ENCODE results near the gene PTGS1. TPM values are rescaled to one million over a fixed set of nuclear protein-coding genes. Genes with fewer than 3 reads are reported as not detected.
"Not testable (repeated sequence)": the region's sequence is repeated elsewhere in the genome, so short reads cannot be mapped to it uniquely, and the experiment has no call there.

PTGS1 gene
- total RNA-seq (10 to 100 TPM; 10.4 to 20.3 TPM), polyA plus RNA-seq (1 to 10 TPM; 3.1 to 5.9 TPM)
- long read RNA-seq, donor 1, full-length matches to known transcripts = 23 of 44 reads
- long read RNA-seq, donor 1, partial matches to known transcripts = 15 of 44 reads
- long read RNA-seq, donor 1, other reads (novel, unspliced or antisense) = 6 of 44 reads
- long read RNA-seq, donor 2, full-length matches to known transcripts = 5 of 17 reads
- long read RNA-seq, donor 2, partial matches to known transcripts = 8 of 17 reads
- long read RNA-seq, donor 2, other reads (novel, unspliced or antisense) = 4 of 17 reads

GRCh38 chr9:122370869-122371755 is at the start of gene PTGS1:
Gene PTGS1 (plus strand): TSS chr9:122371024. CDS start chr9:122371085, 61 bp downstream.
- Histone ChIP-seq H3K4me3 (ENCODE audit: low read length in 2 of 2) (no peak within 1 kb of the TSS), H3K9me3 (ENCODE audit: control insufficient read depth, low read length) (no peaks in the 10 kb centered on the region), H3K27ac (ENCODE audit: low read depth in 1 of 2, low read length in 2 of 2) (no peak within 1 kb of the TSS), H3K36me3 (ENCODE audit: control insufficient read depth in 1 of 2, insufficient read depth in 2 of 2, low read length in 1 of 2) (no peaks in the 10 kb centered on the region), H3K27me3 (ENCODE audit: control insufficient read depth in 1 of 2, insufficient read depth in 2 of 2, low read length in 1 of 2) (no peaks in the 10 kb centered on the region), H3K4me1 (ENCODE audit: control insufficient read depth in 1 of 2, insufficient read depth in 2 of 2, low read length in 2 of 2) (no peaks in the 10 kb centered on the region)
- DNase-seq (peak; percentile 75 to 84), ATAC-seq (ENCODE audit: low FRiP score) (peak; percentile 44)
- WGBS, 2 donors = 10 to 13% methylated on average over 33 to 39 of the region's 39 CpGs
- intact Hi-C loops (cut with DNase I) = no loop called here

DNA sequence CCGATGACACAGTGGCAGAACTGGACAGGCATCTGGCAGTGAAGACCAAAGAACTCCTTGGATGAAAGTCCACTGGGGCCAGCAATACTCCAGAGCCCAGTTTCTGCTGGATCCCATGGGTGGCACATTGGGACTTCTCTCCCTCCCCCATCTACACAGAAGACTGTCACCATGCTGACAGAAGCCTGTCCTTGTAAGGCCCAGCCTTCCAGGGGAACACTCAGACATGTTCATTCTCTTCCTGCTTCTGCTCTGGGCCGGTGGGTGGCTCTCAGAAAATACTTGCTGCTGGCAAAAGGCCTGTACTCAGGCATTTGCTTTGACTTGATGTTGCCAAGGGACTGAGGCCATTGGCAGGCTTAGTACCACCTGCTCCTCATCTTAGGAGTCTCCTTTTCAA is 48.3 kb upstream of the PTGS1 start:
- Histone ChIP-seq H3K4me3 (ENCODE audit: low read length in 2 of 2) (no peak overlapping the region), H3K36me3 (ENCODE audit: control insufficient read depth in 1 of 2, insufficient read depth in 2 of 2, low read length in 1 of 2) (peaks cover 0 to 7% of the 10 kb centered on the region in 2 donors), H3K9me3 (ENCODE audit: control insufficient read depth, low read length) (no peaks in the 10 kb centered on the region), H3K4me1 (ENCODE audit: control insufficient read depth in 1 of 2, insufficient read depth in 2 of 2, low read length in 2 of 2) (peaks cover 0 to 2% of the 10 kb centered on the region in 2 donors), H3K27ac (ENCODE audit: low read depth in 1 of 2, low read length in 2 of 2) (no peak overlapping the region), H3K27me3 (ENCODE audit: control insufficient read depth in 1 of 2, insufficient read depth in 2 of 2, low read length in 1 of 2) (no peaks in the 10 kb centered on the region)
- no peak for ATAC-seq (ENCODE audit: low FRiP score)
- intact Hi-C loops (cut with DNase I) = no loop called here
- 23 to 29% methylated on average over 2 of the region's 2 CpGs for WGBS, 2 donors
- DNase-seq = no peak

DNA sequence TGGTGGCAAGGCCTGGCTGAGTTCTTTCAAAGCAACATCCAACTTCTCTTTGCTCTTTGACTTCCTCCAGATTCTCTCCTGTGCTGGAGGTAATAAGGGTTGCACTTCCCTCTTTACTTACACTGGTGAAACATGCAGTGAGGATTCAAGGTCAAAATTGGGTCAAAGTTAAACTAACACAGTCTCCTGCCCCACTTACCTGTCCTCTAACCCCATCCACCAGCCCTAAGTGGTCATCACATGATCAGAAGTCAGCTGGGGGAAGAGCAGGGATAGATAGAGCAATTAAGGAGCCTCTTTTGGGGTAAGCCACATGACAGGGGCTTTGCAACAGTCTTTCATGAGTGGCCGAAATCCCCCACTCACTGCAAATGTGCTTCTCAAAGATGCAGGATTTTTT is 46.2 kb upstream of the PTGS1 start:
- 33 to 54% methylated on average over 1 of the region's 1 CpG for WGBS, 2 donors
- ATAC-seq (ENCODE audit: low FRiP score); H3K4me3 ChIP-seq (ENCODE audit: low read length in 2 of 2); H3K4me1 ChIP-seq (ENCODE audit: control insufficient read depth in 1 of 2, insufficient read depth in 2 of 2, low read length in 2 of 2); H3K36me3 ChIP-seq (ENCODE audit: control insufficient read depth in 1 of 2, insufficient read depth in 2 of 2, low read length in 1 of 2); H3K27ac ChIP-seq (ENCODE audit: low read depth in 1 of 2, low read length in 2 of 2); H3K9me3 ChIP-seq (ENCODE audit: control insufficient read depth, low read length); H3K27me3 ChIP-seq (ENCODE audit: control insufficient read depth in 1 of 2, insufficient read depth in 2 of 2, low read length in 1 of 2); intact Hi-C loops (cut with DNase I); DNase-seq: not testable (repeated sequence)

GRCh38 chr9:122325124-122325523 is 45.7 kb upstream of the PTGS1 start:
- intact Hi-C loops (cut with DNase I) = no loop called here
- DNase-seq (no peak), ATAC-seq (ENCODE audit: low FRiP score) (no peak)
- peaks cover 0 to 9% of the 10 kb centered on the region in 2 donors for H3K36me3 ChIP-seq (ENCODE audit: control insufficient read depth in 1 of 2, insufficient read depth in 2 of 2, low read length in 1 of 2)
- peaks cover 0 to 2% of the 10 kb centered on the region in 2 donors for H3K4me1 ChIP-seq (ENCODE audit: control insufficient read depth in 1 of 2, insufficient read depth in 2 of 2, low read length in 2 of 2)
- no peaks in the 10 kb centered on the region for H3K27me3 ChIP-seq (ENCODE audit: control insufficient read depth in 1 of 2, insufficient read depth in 2 of 2, low read length in 1 of 2)
- H3K9me3 ChIP-seq (ENCODE audit: control insufficient read depth, low read length) = no peaks in the 10 kb centered on the region
- 0 to 11% methylated on average over 1 of the region's 1 CpG for WGBS, 2 donors
- no peak overlapping the region for H3K4me3 ChIP-seq (ENCODE audit: low read length in 2 of 2)
- H3K27ac ChIP-seq (ENCODE audit: low read depth in 1 of 2, low read length in 2 of 2) = no peak overlapping the region

DNA sequence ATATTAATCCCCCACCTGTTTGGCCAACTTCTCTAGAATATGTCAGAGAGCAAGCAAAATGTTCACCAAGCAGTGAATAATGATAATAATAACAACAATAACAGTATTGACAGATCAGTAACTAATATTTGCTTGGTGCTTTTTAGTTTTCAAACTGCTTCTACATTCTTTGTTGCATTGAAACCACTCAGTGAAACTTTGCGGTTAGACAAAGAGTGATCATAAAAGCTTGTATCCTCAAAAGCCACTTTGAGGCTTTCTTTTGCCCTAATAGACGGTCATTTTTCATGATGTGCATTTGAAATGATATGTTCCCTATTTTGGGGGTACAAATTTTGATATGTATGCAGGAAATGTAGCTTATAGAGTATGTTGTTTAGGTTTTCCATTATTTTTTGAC is 43.6 kb upstream of the PTGS1 start:
- Histone ChIP-seq H3K36me3 (ENCODE audit: control insufficient read depth in 1 of 2, insufficient read depth in 2 of 2, low read length in 1 of 2) (peaks cover 0 to 9% of the 10 kb centered on the region in 2 donors), H3K4me1 (ENCODE audit: control insufficient read depth in 1 of 2, insufficient read depth in 2 of 2, low read length in 2 of 2) (peaks cover 0 to 2% of the 10 kb centered on the region in 2 donors), H3K27me3 (ENCODE audit: control insufficient read depth in 1 of 2, insufficient read depth in 2 of 2, low read length in 1 of 2) (no peaks in the 10 kb centered on the region), H3K27ac (ENCODE audit: low read depth in 1 of 2, low read length in 2 of 2) (no peak overlapping the region), H3K4me3 (ENCODE audit: low read length in 2 of 2) (no peak overlapping the region), H3K9me3 (ENCODE audit: control insufficient read depth, low read length) (no peaks in the 10 kb centered on the region)
- WGBS, 2 donors = 96 to 98% methylated on average over 2 of the region's 2 CpGs
- DNase-seq (no peak), ATAC-seq (ENCODE audit: low FRiP score) (no peak)
- intact Hi-C loops (cut with DNase I) = no loop called here

DNA sequence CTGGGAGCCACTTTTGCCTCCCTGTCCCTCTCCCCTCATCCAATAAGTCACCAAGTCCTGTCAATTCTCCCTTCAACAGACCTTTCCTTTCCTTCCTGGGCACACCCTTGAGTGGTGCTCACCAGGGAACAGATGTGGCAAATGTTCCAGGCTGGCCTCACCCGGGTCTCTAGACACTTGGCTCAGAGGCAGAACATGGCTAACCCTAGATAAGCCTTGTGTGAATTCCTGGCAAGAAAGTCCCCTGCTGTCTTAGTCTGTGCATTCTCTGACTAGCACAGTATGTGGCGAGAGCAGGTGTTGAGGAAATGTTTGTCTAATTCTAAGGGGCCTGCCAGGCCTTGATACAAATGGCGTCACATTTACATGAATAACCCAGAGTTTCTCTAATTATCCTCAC is 41.2 kb upstream of the PTGS1 start:
- intact Hi-C loops (cut with DNase I) = no loop called here
- H3K27me3 ChIP-seq (ENCODE audit: control insufficient read depth in 1 of 2, insufficient read depth in 2 of 2, low read length in 1 of 2) = no peaks in the 10 kb centered on the region
- WGBS, 2 donors = 71 to 75% methylated on average over 3 of the region's 3 CpGs
- H3K4me1 ChIP-seq (ENCODE audit: control insufficient read depth in 1 of 2, insufficient read depth in 2 of 2, low read length in 2 of 2) = peaks cover 0 to 2% of the 10 kb centered on the region in 2 donors
- H3K9me3 ChIP-seq (ENCODE audit: control insufficient read depth, low read length) = no peaks in the 10 kb centered on the region
- no peak overlapping the region for H3K4me3 ChIP-seq (ENCODE audit: low read length in 2 of 2)
- peaks cover 0 to 4% of the 10 kb centered on the region in 2 donors for H3K36me3 ChIP-seq (ENCODE audit: control insufficient read depth in 1 of 2, insufficient read depth in 2 of 2, low read length in 1 of 2)
- DNase-seq (no peak), ATAC-seq (ENCODE audit: low FRiP score) (no peak)
- no peak overlapping the region for H3K27ac ChIP-seq (ENCODE audit: low read depth in 1 of 2, low read length in 2 of 2)

GRCh38 chr9:122330466-122330865 is 40.4 kb upstream of the PTGS1 start:
- intact Hi-C loops (cut with DNase I); ATAC-seq (ENCODE audit: low FRiP score); H3K4me1 ChIP-seq (ENCODE audit: control insufficient read depth in 1 of 2, insufficient read depth in 2 of 2, low read length in 2 of 2); H3K4me3 ChIP-seq (ENCODE audit: low read length in 2 of 2); DNase-seq; H3K27me3 ChIP-seq (ENCODE audit: control insufficient read depth in 1 of 2, insufficient read depth in 2 of 2, low read length in 1 of 2); H3K9me3 ChIP-seq (ENCODE audit: control insufficient read depth, low read length); H3K27ac ChIP-seq (ENCODE audit: low read depth in 1 of 2, low read length in 2 of 2); H3K36me3 ChIP-seq (ENCODE audit: control insufficient read depth in 1 of 2, insufficient read depth in 2 of 2, low read length in 1 of 2): not testable (repeated sequence)
- 87 to 90% methylated on average over 6 of the region's 6 CpGs for WGBS, 2 donors

- H3K4me3 ChIP-seq (ENCODE audit: low read length in 2 of 2) = no peak overlapping the region
- no peaks in the 10 kb centered on the region for H3K27me3 ChIP-seq (ENCODE audit: control insufficient read depth in 1 of 2, insufficient read depth in 2 of 2, low read length in 1 of 2)
- peaks cover 0 to 4% of the 10 kb centered on the region in 2 donors for H3K36me3 ChIP-seq (ENCODE audit: control insufficient read depth in 1 of 2, insufficient read depth in 2 of 2, low read length in 1 of 2)
- no peak overlapping the region for H3K27ac ChIP-seq (ENCODE audit: low read depth in 1 of 2, low read length in 2 of 2)
- no peaks in the 10 kb centered on the region for H3K4me1 ChIP-seq (ENCODE audit: control insufficient read depth in 1 of 2, insufficient read depth in 2 of 2, low read length in 2 of 2)
- intact Hi-C loops (cut with DNase I) = no loop called here
- WGBS, 2 donors = 91 to 94% methylated on average over 3 of the region's 3 CpGs
- H3K9me3 ChIP-seq (ENCODE audit: control insufficient read depth, low read length) = no peaks in the 10 kb centered on the region
- no peak for ATAC-seq (ENCODE audit: low FRiP score)
- no peak for DNase-seq
Observed at GRCh38 chr9:122331523-122331927, 39.3 kb upstream of the PTGS1 start.
